ENCODE data around the gene AXIN1. TPM values are rescaled to one million over a fixed set of nuclear protein-coding genes. Genes with fewer than 3 reads are reported as not detected.

The AXIN1 gene
- total and polyA plus RNA-seq, 8 donors: 8.0 to 13.6 (median 10.8) TPM

GRCh38 chr16:359067-359763, 6.7 kb upstream of the AXIN1 start:
- H3K4me1 ChIP-seq: no peaks in the 10 kb centered on the region
- H3K27me3 ChIP-seq: no peaks in the 10 kb centered on the region
- ATAC-seq (no peak), DNase-seq (peak in 3 of 6 donors; percentile 36 to 75 (median 57)), FAIRE-seq (no peak)
- TF ChIP-seq, protein P1, sequence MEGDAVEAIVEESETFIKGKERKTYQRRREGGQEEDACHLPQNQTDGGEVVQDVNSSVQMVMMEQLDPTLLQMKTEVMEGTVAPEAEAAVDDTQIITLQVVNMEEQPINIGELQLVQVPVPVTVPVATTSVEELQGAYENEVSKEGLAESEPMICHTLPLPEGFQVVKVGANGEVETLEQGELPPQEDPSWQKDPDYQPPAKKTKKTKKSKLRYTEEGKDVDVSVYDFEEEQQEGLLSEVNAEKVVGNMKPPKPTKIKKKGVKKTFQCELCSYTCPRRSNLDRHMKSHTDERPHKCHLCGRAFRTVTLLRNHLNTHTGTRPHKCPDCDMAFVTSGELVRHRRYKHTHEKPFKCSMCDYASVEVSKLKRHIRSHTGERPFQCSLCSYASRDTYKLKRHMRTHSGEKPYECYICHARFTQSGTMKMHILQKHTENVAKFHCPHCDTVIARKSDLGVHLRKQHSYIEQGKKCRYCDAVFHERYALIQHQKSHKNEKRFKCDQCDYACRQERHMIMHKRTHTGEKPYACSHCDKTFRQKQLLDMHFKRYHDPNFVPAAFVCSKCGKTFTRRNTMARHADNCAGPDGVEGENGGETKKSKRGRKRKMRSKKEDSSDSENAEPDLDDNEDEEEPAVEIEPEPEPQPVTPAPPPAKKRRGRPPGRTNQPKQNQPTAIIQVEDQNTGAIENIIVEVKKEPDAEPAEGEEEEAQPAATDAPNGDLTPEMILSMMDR (IDR thresholded peaks at IDR 0.05): no peak
- H3K27ac ChIP-seq: no peak overlapping the region
- H3K36me3 ChIP-seq: no peaks in the 10 kb centered on the region
- intact Hi-C loops (cut with DNase I): no loop called here
- H3K9me3 ChIP-seq: no peaks in the 10 kb centered on the region
- 69 to 70% methylated on average over 17 to 19 of the region's 19 CpGs for WGBS, 2 donors
- no peak overlapping the region for H3K4me3 ChIP-seq

- DNase-seq (peak in 1 of 6 donors; percentile 43), ATAC-seq (no peak), FAIRE-seq (no peak)
- Histone ChIP-seq H3K36me3 (no peaks in the 10 kb centered on the region), H3K4me1 (no peaks in the 10 kb centered on the region), H3K27ac (no peak overlapping the region), H3K4me3 (no peak overlapping the region), H3K9me3 (no peaks in the 10 kb centered on the region), H3K27me3 (no peaks in the 10 kb centered on the region)
- intact Hi-C loops (cut with DNase I): no loop called here
- 65 to 79% methylated on average over 11 to 12 of the region's 12 CpGs for WGBS, 2 donors
- TF ChIP-seq, protein P1 (IDR thresholded peaks at IDR 0.05): no peak
Measured at GRCh38 chr16:356741-357140, 4.2 kb upstream of the AXIN1 start.

DNA sequence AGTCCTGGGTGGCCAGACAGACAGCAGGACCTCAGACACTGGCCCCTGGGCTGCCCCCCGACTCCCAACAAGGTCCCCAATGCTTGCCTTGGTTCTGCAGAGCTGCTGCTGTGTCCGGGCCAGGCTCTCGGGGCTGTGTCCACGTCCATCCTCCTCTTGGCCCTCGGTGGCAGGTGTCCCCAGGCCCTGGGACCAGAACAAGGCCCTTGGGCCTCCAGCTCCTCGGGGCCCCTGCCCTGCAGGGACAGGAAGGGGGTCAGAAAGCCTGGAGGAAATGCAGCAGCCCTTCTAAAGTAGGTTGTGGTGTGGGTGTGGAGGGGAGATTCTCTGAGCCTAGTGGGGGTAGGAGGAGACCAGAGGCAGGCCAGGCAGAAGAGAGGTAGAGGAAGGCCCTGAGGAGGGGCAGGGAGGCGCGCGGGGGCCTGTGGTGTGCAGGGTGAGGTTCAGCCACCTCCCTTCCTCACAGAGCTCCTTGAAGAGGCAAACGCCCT, 2.5 kb upstream of the AXIN1 start:
- FAIRE-seq: no peak
- Histone ChIP-seq H3K27ac (no peak overlapping the region), H3K4me1 (peaks cover 0 to 6% (median 4%) of the 10 kb centered on the region in 3 donors), H3K36me3 (no peaks in the 10 kb centered on the region), H3K27me3 (no peaks in the 10 kb centered on the region), H3K4me3 (no peak overlapping the region), H3K9me3 (no peaks in the 10 kb centered on the region)
- no peak for ATAC-seq
- 85 to 91% methylated on average over 10 of the region's 10 CpGs for WGBS, 2 donors
- DNase-seq: peak in 2 of 6 donors; percentile 54 to 77
- intact Hi-C loops (cut with DNase I): no loop called here
- TF ChIP-seq, protein P1 (IDR thresholded peaks at IDR 0.05): no peak

DNA sequence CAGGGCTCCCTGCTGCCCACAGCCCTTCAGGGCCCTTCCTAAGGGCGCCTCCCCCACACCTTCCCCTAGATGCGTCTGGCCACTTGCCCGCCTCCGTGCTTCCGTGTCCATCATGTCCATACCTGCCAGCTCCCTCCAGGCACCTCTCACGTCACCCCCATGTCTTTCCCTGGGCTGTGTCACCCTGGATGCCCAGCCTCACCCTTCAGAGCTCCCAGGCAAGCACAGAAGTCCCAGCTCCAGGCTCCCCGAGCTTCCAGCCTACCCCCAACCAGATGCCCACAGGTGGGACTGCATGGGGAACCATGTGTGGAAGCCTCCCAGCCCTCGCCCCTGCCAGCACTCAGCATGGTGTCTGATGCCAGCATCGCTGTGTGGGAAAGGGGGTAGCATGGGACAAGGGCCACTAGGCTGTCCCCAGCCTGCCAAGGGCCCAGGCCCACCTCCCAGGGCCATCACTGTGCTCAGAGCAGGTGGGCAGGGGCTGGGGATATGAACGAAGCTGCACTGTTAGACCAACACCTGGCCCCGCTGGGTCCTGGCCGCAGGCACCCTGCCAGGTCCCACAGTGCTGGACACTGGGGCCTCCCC, 1.9 kb upstream of the AXIN1 start:
- H3K9me3 ChIP-seq: no peaks in the 10 kb centered on the region
- ATAC-seq: no peak
- no peaks in the 10 kb centered on the region for H3K27me3 ChIP-seq
- intact Hi-C loops (cut with DNase I): no loop called here
- H3K36me3 ChIP-seq: no peaks in the 10 kb centered on the region
- peaks cover 0 to 6% (median 4%) of the 10 kb centered on the region in 3 donors for H3K4me1 ChIP-seq
- H3K27ac ChIP-seq: no peak overlapping the region
- no peak overlapping the region for H3K4me3 ChIP-seq
- peak in 4 of 6 donors; percentile 30 to 78 (median 62) for DNase-seq
- TF ChIP-seq, protein P1 (IDR thresholded peaks at IDR 0.05): no peak
- 87% methylated on average over 12 of the region's 12 CpGs for WGBS, 2 donors
- no peak for FAIRE-seq

Measured in pancreas (tissue), 10 donors.